ENCODE data around the gene WDPCP. TPM values are rescaled to one million over a fixed set of nuclear protein-coding genes. Genes with fewer than 3 reads are reported as not detected.
"Not testable (repeated sequence)": the region's sequence is repeated elsewhere in the genome, so short reads cannot be mapped to it uniquely, and the experiment has no call there.

The WDPCP gene
- total and polyA plus RNA-seq, 2 donors: 3.8 to 49.2 TPM

DNA sequence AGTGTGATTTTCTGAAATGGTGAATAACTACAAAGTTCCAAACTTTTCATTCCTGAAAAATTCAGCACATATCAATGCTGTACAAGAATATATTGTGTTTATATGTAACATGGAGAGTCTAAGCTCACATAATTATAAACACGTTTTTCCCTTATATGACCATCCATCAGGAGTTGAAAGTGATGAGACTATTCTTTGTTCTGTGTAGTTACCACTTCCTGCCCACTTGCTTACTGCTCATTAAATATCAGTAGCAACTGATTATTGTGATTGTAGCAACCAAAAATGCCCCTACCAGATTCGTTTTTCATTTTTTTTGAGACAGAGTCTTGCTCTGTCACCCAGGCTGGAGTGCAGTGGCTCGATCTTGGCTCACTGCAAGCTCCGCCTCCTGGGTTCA lies 506.9 kb downstream of the WDPCP start:
- Histone ChIP-seq H3K4me1 (ENCODE audit: insufficient read depth) (no peaks in the 10 kb centered on the region), H3K36me3 (ENCODE audit: insufficient read depth) (no peaks in the 10 kb centered on the region), H3K4me3 (ENCODE audit: low read depth, low read length) (no peak overlapping the region), H3K27ac (ENCODE audit: low read depth) (no peak overlapping the region)
- DNase-seq (ENCODE audit: extremely low spot score): no peak
- 71% methylated on average over 4 of the region's 4 CpGs for WGBS

DNA sequence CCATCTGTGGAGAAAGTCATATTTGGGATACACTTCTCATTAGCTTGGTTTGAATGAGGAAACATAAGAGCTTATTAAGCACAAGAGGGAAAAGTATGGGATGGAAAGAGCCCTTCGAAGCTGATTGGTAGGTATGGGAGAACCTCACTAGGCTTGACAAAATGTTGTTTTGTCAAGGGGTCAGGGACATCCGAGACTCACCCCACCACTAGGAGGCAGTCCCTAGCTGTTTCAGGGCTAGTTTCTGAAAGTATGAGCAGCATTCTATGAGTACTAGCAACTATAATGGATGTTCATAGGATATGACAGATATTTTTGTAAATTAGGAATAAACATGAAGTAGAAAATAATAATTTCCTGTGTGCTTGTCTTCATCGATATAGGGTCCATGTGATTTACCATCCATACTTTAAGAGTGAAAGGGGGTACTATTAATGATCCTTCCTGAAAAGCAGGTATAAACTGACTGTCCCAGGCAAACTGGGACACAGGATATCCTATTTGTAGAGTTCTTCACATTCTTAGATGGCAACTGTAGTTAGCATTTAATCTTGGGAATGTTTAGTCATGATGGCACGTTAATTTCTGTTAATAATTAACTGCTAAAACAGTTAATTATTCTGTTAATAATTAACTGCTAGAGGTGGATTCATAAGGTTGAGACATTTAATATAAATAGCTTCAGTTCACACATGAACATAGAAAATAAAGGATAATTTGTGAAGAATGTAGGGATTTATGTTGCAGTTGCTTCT lies 509.2 kb downstream of the WDPCP start:
- H3K4me3 ChIP-seq (ENCODE audit: low read depth, low read length): no peak overlapping the region
- DNase-seq (ENCODE audit: extremely low spot score): no peak
- no peaks in the 10 kb centered on the region for H3K4me1 ChIP-seq (ENCODE audit: insufficient read depth)
- WGBS: 73% methylated on average over 4 of the region's 4 CpGs
- H3K27ac ChIP-seq (ENCODE audit: low read depth): no peak overlapping the region
- H3K36me3 ChIP-seq (ENCODE audit: insufficient read depth): no peaks in the 10 kb centered on the region

- 85% methylated on average over 4 of the region's 4 CpGs for WGBS
- H3K4me1 ChIP-seq (ENCODE audit: insufficient read depth); H3K4me3 ChIP-seq (ENCODE audit: low read depth, low read length); H3K36me3 ChIP-seq (ENCODE audit: insufficient read depth); H3K27ac ChIP-seq (ENCODE audit: low read depth); DNase-seq (ENCODE audit: extremely low spot score): not testable (repeated sequence)
These were observed 513.9 kb downstream of the WDPCP start for GRCh38 chr2:63074399-63074798.

- Histone ChIP-seq H3K27ac (ENCODE audit: low read depth) (no peak overlapping the region), H3K4me1 (ENCODE audit: insufficient read depth) (no peaks in the 10 kb centered on the region), H3K36me3 (ENCODE audit: insufficient read depth) (no peaks in the 10 kb centered on the region), H3K4me3 (ENCODE audit: low read depth, low read length) (no peak overlapping the region)
- 78% methylated on average over 3 of the region's 3 CpGs for WGBS
- DNase-seq (ENCODE audit: extremely low spot score): no peak
These were observed 514.3 kb downstream of the WDPCP start for GRCh38 chr2:63073994-63074393.

GRCh38 chr2:63071664-63072063 lies 516.6 kb downstream of the WDPCP start:
- Histone ChIP-seq H3K27ac (ENCODE audit: low read depth) (no peak overlapping the region), H3K4me3 (ENCODE audit: low read depth, low read length) (no peak overlapping the region), H3K36me3 (ENCODE audit: insufficient read depth) (no peaks in the 10 kb centered on the region), H3K4me1 (ENCODE audit: insufficient read depth) (no peaks in the 10 kb centered on the region)
- no peak for DNase-seq (ENCODE audit: extremely low spot score)
- 80% methylated on average over 2 of the region's 2 CpGs for WGBS

Small RNAs within 50 kb of the gene (small RNA-seq; reads per million reads assigned to genes)
- not detected for gene RF00017

Other genes starting within 250 kb of the WDPCP start
- 147 TPM for gene MDH1, start 486 bp upstream of the WDPCP start, total RNA-seq
- gene MDH1, start 486 bp upstream of the WDPCP start, polyA plus RNA-seq: 192 TPM

Measured in urinary bladder (tissue), 4 donors.